ENCODE results near the gene PODNL1.

Gene PODNL1, protein sequence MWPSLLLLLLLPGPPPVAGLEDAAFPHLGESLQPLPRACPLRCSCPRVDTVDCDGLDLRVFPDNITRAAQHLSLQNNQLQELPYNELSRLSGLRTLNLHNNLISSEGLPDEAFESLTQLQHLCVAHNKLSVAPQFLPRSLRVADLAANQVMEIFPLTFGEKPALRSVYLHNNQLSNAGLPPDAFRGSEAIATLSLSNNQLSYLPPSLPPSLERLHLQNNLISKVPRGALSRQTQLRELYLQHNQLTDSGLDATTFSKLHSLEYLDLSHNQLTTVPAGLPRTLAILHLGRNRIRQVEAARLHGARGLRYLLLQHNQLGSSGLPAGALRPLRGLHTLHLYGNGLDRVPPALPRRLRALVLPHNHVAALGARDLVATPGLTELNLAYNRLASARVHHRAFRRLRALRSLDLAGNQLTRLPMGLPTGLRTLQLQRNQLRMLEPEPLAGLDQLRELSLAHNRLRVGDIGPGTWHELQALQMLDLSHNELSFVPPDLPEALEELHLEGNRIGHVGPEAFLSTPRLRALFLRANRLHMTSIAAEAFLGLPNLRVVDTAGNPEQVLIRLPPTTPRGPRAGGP

GRCh38 chr19:13938301-13939064 lies at the start of gene PODNL1:
Gene PODNL1 (minus strand): TSS chr19:13938417. CDS start chr19:13938181, 236 bp downstream.
- Mint-ChIP-seq H3K9me3 (no peaks in the 10 kb centered on the region), H3K27me3 (peaks cover 2% of the 10 kb centered on the region), H3K27ac (no peak within 1 kb of the TSS), H3K4me3 (no peak within 1 kb of the TSS), H3K4me1 (no peaks in the 10 kb centered on the region), H3K36me3 (no peaks in the 10 kb centered on the region)

GRCh38 chr19:13987101-13987890 lies 49.1 kb upstream of the PODNL1 start:
- Mint-ChIP-seq H3K36me3 (peaks cover 10% of the 10 kb centered on the region), H3K4me3 (peak overlapping the region; percentile 73), H3K27ac (peak overlapping the region; percentile 97), H3K4me1 (peaks cover 68% of the 10 kb centered on the region), H3K9me3 (no peaks in the 10 kb centered on the region), H3K27me3 (no peaks in the 10 kb centered on the region)

DNA sequence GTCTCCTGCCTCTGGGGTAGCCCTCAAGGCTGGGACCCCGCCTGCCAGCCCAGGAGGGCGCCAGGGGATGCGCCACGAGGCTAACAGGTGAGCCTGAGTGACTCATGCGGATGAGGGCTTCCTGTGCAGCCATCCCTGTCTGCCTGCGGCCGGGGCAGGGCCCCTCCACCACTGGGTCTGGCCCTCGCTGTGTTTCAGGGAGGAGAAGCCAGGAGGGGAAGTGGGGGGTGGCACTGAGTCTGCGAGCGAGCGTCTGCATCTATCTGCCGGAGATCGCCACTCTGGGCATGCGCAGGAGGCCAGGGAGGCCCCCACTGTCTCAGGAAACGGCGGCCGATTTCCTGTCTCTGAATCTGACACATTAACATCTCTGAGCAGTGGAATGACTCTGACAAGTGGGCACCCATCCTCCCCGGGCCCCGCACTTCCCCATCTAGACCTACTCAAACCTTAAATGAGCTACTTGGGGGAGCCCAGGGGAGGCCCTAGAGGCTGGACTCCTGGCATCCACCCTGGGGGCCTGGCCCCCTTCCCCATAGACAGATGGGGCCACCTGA lies 48.2 kb upstream of the PODNL1 start:
- Mint-ChIP-seq H3K27me3 (no peaks in the 10 kb centered on the region), H3K4me1 (peaks cover 68% of the 10 kb centered on the region), H3K27ac (peak overlapping the region; percentile 97), H3K9me3 (no peaks in the 10 kb centered on the region), H3K36me3 (peaks cover 8% of the 10 kb centered on the region), H3K4me3 (peak overlapping the region; percentile 73)

DNA sequence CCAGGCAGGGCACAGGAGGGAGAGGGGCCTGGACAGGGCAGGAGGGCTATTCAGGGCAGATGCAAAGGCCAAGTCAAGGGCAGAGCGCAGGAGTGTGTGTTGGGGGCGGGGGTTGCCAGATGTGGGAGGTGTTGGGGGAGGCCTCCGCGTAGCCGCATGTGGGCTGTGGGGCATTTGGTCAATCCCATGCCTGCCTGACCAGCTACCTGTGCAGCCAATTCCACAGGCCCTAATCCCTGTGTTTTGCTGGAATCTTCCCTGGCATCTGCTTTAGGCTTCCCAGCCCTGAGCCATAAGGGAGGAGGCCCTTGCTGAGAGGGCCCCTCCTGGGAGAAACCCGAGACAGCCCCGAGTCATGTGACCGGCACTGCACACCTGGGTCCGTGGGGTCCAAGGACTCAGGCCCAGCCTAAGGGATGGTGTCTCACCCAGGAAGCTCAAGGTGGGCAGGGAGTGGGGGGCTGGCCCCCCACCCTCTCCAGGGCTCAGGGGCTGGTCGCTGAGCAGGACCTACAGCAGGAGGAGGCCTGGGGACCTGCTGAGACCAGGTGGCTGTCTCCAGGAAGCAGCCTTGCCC lies 47.6 kb upstream of the PODNL1 start:
- peak overlapping the region; percentile 35 for H3K4me3 Mint-ChIP-seq
- no peaks in the 10 kb centered on the region for H3K27me3 Mint-ChIP-seq
- H3K27ac Mint-ChIP-seq = peak overlapping the region; percentile 97
- peaks cover 64% of the 10 kb centered on the region for H3K4me1 Mint-ChIP-seq
- H3K36me3 Mint-ChIP-seq = peaks cover 8% of the 10 kb centered on the region
- no peaks in the 10 kb centered on the region for H3K9me3 Mint-ChIP-seq

DNA sequence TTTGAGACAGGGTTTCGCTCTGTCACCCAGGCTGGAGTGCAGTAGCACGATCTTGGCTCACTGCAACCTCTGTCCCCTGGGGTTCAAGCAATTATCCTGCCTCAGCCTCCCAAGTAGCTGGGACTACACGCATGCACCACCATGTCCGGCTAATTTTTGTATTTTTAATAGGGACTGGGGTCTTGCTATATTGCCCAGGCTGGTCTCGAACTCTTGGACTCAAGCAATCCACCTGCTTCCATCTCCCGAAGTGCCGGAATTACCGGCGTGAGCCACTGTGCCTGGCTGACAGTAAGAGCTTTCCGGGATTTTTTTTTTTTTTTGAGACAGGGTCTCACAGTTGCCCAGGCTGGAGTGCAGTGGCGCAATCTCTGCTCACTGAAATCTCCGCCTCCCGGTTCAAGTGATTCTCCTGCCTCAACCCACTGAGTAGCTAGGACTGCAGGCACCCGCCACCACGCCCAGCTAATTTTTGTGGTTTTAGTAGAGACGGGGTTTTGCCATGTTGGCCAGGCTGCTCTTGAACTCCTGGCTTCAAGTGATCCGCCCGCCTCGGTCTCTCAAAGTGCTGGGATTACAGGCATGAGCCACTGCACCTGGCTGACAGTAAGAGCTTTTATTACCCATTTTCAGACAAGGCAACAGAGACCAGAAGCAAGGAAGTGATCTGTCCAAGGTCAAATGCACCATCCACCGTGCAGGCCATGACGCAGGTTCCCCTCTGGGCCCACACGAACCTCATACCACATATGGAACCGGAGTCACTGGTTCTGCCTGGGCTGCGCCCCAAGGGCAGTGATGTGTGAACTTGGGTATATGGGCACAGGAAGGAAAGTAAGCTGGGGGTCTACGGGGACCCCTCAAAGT lies 46.9 kb upstream of the PODNL1 start:
- Mint-ChIP-seq H3K9me3 (no peaks in the 10 kb centered on the region), H3K4me1 (peaks cover 60% of the 10 kb centered on the region), H3K27ac (peak overlapping the region; percentile 94), H3K27me3 (no peaks in the 10 kb centered on the region), H3K4me3 (peak overlapping the region; percentile 35), H3K36me3 (peaks cover 8% of the 10 kb centered on the region)

DNA sequence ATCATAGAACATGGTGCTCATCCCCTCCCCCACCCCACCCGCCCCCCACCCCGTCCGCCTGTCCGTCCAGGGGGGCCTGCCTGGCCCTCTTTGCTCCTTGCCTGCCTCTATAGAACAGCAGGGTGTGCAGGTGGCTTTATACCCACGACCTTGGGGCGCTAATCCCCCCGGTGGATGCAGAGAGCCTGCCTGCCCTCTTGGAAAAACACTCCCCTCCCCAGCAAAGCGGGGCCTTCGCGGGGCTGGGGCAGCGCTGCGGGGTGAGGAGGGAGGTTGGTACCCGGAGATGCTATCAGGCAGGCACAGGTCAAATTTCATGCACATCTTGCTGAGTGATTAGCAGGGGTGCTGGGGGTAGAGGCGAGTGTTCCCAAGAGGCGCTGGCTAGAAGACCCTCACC lies 46.0 kb upstream of the PODNL1 start:
- H3K36me3 Mint-ChIP-seq = no peaks in the 10 kb centered on the region
- no peaks in the 10 kb centered on the region for H3K27me3 Mint-ChIP-seq
- no peaks in the 10 kb centered on the region for H3K9me3 Mint-ChIP-seq
- peak overlapping the region; percentile 35 for H3K27ac Mint-ChIP-seq
- H3K4me3 Mint-ChIP-seq = no peak overlapping the region
- H3K4me1 Mint-ChIP-seq = peaks cover 50% of the 10 kb centered on the region

GRCh38 chr19:13983213-13983889 lies 45.1 kb upstream of the PODNL1 start:
- peaks cover 42% of the 10 kb centered on the region for H3K4me1 Mint-ChIP-seq
- no peaks in the 10 kb centered on the region for H3K27me3 Mint-ChIP-seq
- no peak overlapping the region for H3K4me3 Mint-ChIP-seq
- H3K36me3 Mint-ChIP-seq = no peaks in the 10 kb centered on the region
- H3K9me3 Mint-ChIP-seq = no peaks in the 10 kb centered on the region
- peak overlapping the region; percentile 70 for H3K27ac Mint-ChIP-seq

- Mint-ChIP-seq H3K27me3 (no peaks in the 10 kb centered on the region), H3K36me3 (no peaks in the 10 kb centered on the region), H3K9me3 (no peaks in the 10 kb centered on the region), H3K27ac (peak overlapping the region; percentile 70), H3K4me1 (peaks cover 37% of the 10 kb centered on the region), H3K4me3 (no peak overlapping the region)
These were observed 44.6 kb upstream of the PODNL1 start for GRCh38 chr19:13982773-13983172.

DNA sequence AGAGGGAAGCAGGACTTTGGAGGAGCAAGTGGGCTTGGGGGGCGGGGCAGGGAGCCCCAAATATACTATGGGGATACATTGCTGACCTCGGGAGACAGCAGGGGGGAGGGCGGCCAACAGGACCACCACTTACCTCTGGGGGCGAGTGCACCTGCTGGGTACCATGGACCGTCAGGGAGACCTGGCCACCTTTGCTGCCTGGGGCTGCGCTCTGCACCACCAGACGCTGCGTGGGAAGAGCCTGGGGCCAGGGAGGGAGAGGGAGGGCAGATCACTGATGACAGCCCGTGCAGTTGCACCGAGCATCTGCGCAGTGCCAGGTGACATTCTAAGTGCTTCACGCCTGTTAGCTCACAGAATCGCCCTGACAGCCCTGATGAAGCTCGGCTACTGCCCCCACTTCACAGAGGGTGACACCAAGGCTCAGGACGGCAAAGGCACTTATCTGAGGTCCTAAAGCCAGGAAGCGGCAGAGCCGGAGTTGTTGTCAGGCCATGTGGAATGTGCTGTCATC lies 43.8 kb upstream of the PODNL1 start:
- Mint-ChIP-seq H3K9me3 (no peaks in the 10 kb centered on the region), H3K4me3 (no peak overlapping the region), H3K27ac (no peak overlapping the region), H3K27me3 (no peaks in the 10 kb centered on the region), H3K4me1 (peaks cover 30% of the 10 kb centered on the region), H3K36me3 (no peaks in the 10 kb centered on the region)

DNA sequence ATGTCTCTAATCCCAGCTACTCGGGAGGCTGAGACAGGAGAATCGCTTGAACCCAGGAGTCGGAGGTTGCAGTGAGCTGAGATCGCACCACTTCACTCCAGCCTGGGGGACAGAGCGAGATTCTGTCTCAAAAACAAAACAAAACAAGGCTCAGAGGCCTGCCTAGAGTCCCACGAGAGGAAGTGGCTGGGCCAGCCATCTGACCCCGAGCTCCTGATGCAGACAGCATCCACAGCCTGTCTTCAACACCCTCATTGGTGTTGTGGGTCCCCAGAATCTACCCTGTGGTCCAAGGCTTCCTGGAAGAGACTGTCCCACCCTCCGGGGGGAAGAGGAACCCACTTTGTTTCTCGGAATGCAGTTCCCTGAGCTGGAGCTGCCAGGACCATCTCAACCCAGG lies 43.2 kb upstream of the PODNL1 start:
- H3K4me1 Mint-ChIP-seq = peaks cover 25% of the 10 kb centered on the region
- no peaks in the 10 kb centered on the region for H3K27me3 Mint-ChIP-seq
- H3K36me3 Mint-ChIP-seq = no peaks in the 10 kb centered on the region
- no peak overlapping the region for H3K4me3 Mint-ChIP-seq
- H3K27ac Mint-ChIP-seq = no peak overlapping the region
- H3K9me3 Mint-ChIP-seq = no peaks in the 10 kb centered on the region

DNA sequence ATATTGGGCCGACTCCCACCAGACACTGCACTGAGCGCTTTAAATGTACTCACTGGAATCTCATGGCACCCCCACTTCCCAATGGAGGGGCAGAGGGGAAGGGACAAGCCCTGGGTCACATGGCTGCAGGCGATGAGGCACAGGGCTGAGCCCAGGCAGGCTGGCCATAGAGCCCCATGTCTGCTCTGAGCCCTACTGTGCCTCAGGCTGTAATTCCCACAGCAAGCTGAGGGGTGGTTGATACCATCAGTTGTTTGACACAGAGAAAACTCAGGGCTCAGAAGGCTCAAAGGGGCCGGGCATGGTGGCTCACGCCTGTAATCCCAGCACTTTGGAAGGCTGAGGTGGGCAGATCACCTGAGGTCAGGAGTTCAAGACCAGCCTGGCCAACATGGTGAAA lies 42.8 kb upstream of the PODNL1 start:
- H3K9me3 Mint-ChIP-seq = no peaks in the 10 kb centered on the region
- H3K4me1 Mint-ChIP-seq = peaks cover 22% of the 10 kb centered on the region
- H3K36me3 Mint-ChIP-seq = no peaks in the 10 kb centered on the region
- no peak overlapping the region for H3K4me3 Mint-ChIP-seq
- no peaks in the 10 kb centered on the region for H3K27me3 Mint-ChIP-seq
- H3K27ac Mint-ChIP-seq = peak overlapping the region; percentile 23

- no peaks in the 10 kb centered on the region for H3K27me3 Mint-ChIP-seq
- no peaks in the 10 kb centered on the region for H3K9me3 Mint-ChIP-seq
- no peak overlapping the region for H3K4me3 Mint-ChIP-seq
- H3K4me1 Mint-ChIP-seq = peaks cover 18% of the 10 kb centered on the region
- H3K36me3 Mint-ChIP-seq = no peaks in the 10 kb centered on the region
- no peak overlapping the region for H3K27ac Mint-ChIP-seq
These were observed 42.1 kb upstream of the PODNL1 start for GRCh38 chr19:13980340-13980739.

DNA sequence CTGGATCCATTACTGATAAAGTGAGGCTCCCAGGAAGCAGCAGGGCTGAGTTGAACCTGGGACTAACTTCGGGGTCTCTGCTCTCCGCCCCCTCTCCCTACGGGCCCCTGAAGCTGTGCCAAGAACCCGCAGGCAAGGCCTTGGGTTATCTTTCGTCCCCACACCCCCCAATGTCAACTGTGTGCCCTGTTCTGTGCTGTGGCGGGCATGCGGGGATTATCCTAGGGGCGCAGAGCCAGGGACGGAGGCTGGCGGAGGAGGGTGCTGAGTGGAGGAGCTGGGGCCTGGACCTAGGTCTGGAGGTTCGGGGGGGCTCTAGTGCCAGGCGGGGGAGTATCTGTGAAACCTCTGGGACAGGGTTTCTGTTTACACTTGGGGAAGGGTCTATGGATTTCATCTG lies 41.5 kb upstream of the PODNL1 start:
- Mint-ChIP-seq H3K4me1 (peaks cover 11% of the 10 kb centered on the region), H3K27me3 (no peaks in the 10 kb centered on the region), H3K27ac (no peak overlapping the region), H3K36me3 (no peaks in the 10 kb centered on the region), H3K9me3 (no peaks in the 10 kb centered on the region), H3K4me3 (no peak overlapping the region)
